Spleen (tissue), 7 donors: ENCODE measurements around the gene RNF167.

Source experiments
- CTCF ChIP-seq, 11 experiments: fragments of 200-600 bp in 7 of 11; fragments of 450-650 bp in 4 of 11; sonication (generic) in 4 of 11; IDR thresholded peaks in 8 of 11; conservative IDR thresholded peaks in 3 of 11; 1 replicate in 7 of 11; 2 replicates in 4 of 11; pipeline versions ENCODE4 v1.4.0 to v1.8.0; 2016 to 2021; ENCODE audit warnings: antibody characterized with exemption in 11 of 11, inconsistent platforms in 4 of 11, mild to moderate bottlenecking in 1 of 11
- POLR2AphosphoS5 ChIP-seq, 3 donors: sonication (generic); formaldehyde crosslinking; IDR thresholded peaks; one replicate each; pipeline ENCODE4 v1.5.1; 2017; ENCODE audit warnings: antibody characterized with exemption in 3 of 3
- donor health status: DM: no; HTN: no; CAD: no; lungs with moderate emphysema.
- donor health status: DM: no; HTN: no; CAD: no.
- donor health status: DM: no; HTN: no; CAD: no.

- TF ChIP-seq CTCF (IDR thresholded peaks at IDR 0.05 in 8 of 11, conservative IDR thresholded peaks at IDR 0.05 in 3 of 11) (no peak), POLR2AphosphoS5 (IDR thresholded peaks at IDR 0.05) (no peak)
Measured at GRCh38 chr17:4920351-4921048, 19.6 kb upstream of the RNF167 start.
